Measurements from ENCODE around the gene HEXD.

HEXD gene

GRCh38 chr17:82439829-82440365 lies 21.8 kb downstream of the HEXD start:
- H3K9ac ChIP-seq (ENCODE audit: low read depth, low read length): no peak overlapping the region
- peaks cover 62% of the 10 kb centered on the region for H3K36me3 ChIP-seq (ENCODE audit: insufficient read depth, low read length)
- DNase-seq: no peak
- ATAC-seq (ENCODE audit: insufficient read depth, low read depth): peak; percentile 6; the same call in 1 of the 3 replicates
- H3K9me3 ChIP-seq (ENCODE audit: insufficient read depth, low read length, severe bottlenecking): no peaks in the 10 kb centered on the region
- no peak overlapping the region for H3K4me2 ChIP-seq (ENCODE audit: insufficient read depth, low read length)
- TF ChIP-seq CTCF (IDR thresholded peaks at IDR 0.05; ENCODE audit: borderline replicate concordance, extremely low read depth, low read length, poor library complexity, severe bottlenecking) (no peak), EZH2 (IDR thresholded peaks at IDR 0.05; ENCODE audit: borderline replicate concordance, low read depth, low read length, severe bottlenecking) (no peak)
- H3K79me2 ChIP-seq (ENCODE audit: insufficient read depth, low read length): peaks cover 7% of the 10 kb centered on the region; the same call in 1 of the 2 replicates
- H3K4me3 ChIP-seq (ENCODE audit: low read depth in 1 of 2, low read length in 2 of 2): no peak overlapping the region
- no peak overlapping the region for H2AFZ ChIP-seq (ENCODE audit: low read depth, low read length)
- no peak overlapping the region for H3K27ac ChIP-seq (ENCODE audit: low read length)
- no peaks in the 10 kb centered on the region for H3K27me3 ChIP-seq (ENCODE audit: insufficient read depth, low read length, poor library complexity)
- peaks cover 35% of the 10 kb centered on the region for H4K20me1 ChIP-seq (ENCODE audit: insufficient read depth, low read length)
- H3K4me1 ChIP-seq (ENCODE audit: insufficient read depth, low read length): no peaks in the 10 kb centered on the region

- DNase-seq (no peak), ATAC-seq (ENCODE audit: insufficient read depth, low read depth) (no peak)
- no peaks in the 10 kb centered on the region for H3K9me3 ChIP-seq (ENCODE audit: insufficient read depth, low read length, severe bottlenecking)
- no peak overlapping the region for H3K4me3 ChIP-seq (ENCODE audit: low read depth in 1 of 2, low read length in 2 of 2)
- peaks cover 64% of the 10 kb centered on the region for H3K36me3 ChIP-seq (ENCODE audit: insufficient read depth, low read length)
- H4K20me1 ChIP-seq (ENCODE audit: insufficient read depth, low read length): peaks cover 36% of the 10 kb centered on the region
- H3K27me3 ChIP-seq (ENCODE audit: insufficient read depth, low read length, poor library complexity): no peaks in the 10 kb centered on the region
- H3K4me1 ChIP-seq (ENCODE audit: insufficient read depth, low read length): no peaks in the 10 kb centered on the region
- H3K4me2 ChIP-seq (ENCODE audit: insufficient read depth, low read length): no peak overlapping the region
- TF ChIP-seq EZH2 (IDR thresholded peaks at IDR 0.05; ENCODE audit: borderline replicate concordance, low read depth, low read length, severe bottlenecking): no peak
- TF ChIP-seq CTCF (IDR thresholded peaks at IDR 0.05; ENCODE audit: borderline replicate concordance, extremely low read depth, low read length, poor library complexity, severe bottlenecking): no peak
- peaks cover 7% of the 10 kb centered on the region; the same call in 1 of the 2 replicates for H3K79me2 ChIP-seq (ENCODE audit: insufficient read depth, low read length)
- H2AFZ ChIP-seq (ENCODE audit: low read depth, low read length): no peak overlapping the region
- H3K27ac ChIP-seq (ENCODE audit: low read length): no peak overlapping the region
- no peak overlapping the region for H3K9ac ChIP-seq (ENCODE audit: low read depth, low read length)
Observed at GRCh38 chr17:82440469-82440981, 22.4 kb downstream of the HEXD start.

GRCh38 chr17:82440991-82441627 lies 23.0 kb downstream of the HEXD start:
- Histone ChIP-seq H3K79me2 (ENCODE audit: insufficient read depth, low read length) (peaks cover 13% of the 10 kb centered on the region), H4K20me1 (ENCODE audit: insufficient read depth, low read length) (peaks cover 42% of the 10 kb centered on the region), H3K36me3 (ENCODE audit: insufficient read depth, low read length) (peaks cover 66% of the 10 kb centered on the region), H3K27me3 (ENCODE audit: insufficient read depth, low read length, poor library complexity) (no peaks in the 10 kb centered on the region), H3K27ac (ENCODE audit: low read length) (no peak overlapping the region), H3K4me1 (ENCODE audit: insufficient read depth, low read length) (no peaks in the 10 kb centered on the region), H2AFZ (ENCODE audit: low read depth, low read length) (no peak overlapping the region), H3K9ac (ENCODE audit: low read depth, low read length) (no peak overlapping the region), H3K4me3 (ENCODE audit: low read depth in 1 of 2, low read length in 2 of 2) (no peak overlapping the region), H3K4me2 (ENCODE audit: insufficient read depth, low read length) (no peak overlapping the region), H3K9me3 (ENCODE audit: insufficient read depth, low read length, severe bottlenecking) (no peaks in the 10 kb centered on the region)
- ATAC-seq (ENCODE audit: insufficient read depth, low read depth) (no peak; the same call in 2 of the 3 replicates), DNase-seq (peak; percentile 38)
- TF ChIP-seq EZH2 (IDR thresholded peaks at IDR 0.05; ENCODE audit: borderline replicate concordance, low read depth, low read length, severe bottlenecking) (no peak), CTCF (IDR thresholded peaks at IDR 0.05; ENCODE audit: borderline replicate concordance, extremely low read depth, low read length, poor library complexity, severe bottlenecking) (no peak)

Data from DND-41 (cell line).